RWPE2 (cell line): ENCODE data around the gene USP6.

Source experiments
- ATAC-seq: fragments of 200-7000 bp; cut with Tn5 transposase; 3 replicates; pipeline ENCODE4 v1.9.1; 2021; ENCODE audit warnings: low read depth
- DNase-seq: peaks from one replicate; pipeline ENCODE4 v3.0.0-alpha.2; 2020; ENCODE audit warnings: low spot score
- H3K27ac ChIP-seq: fragments of 450-650 bp; 2 replicates; pipeline ENCODE4 v1.5.1; 2017; ENCODE audit warnings: mild to moderate bottlenecking; ENCODE audit not compliant: poor library complexity, severe bottlenecking
- H3K27me3 ChIP-seq: fragments of 250-450 bp; sonication (Bioruptor Pico); 2 replicates; pipeline ENCODE4 v1.5.1; 2021; ENCODE audit warnings: mild to moderate bottlenecking, moderate library complexity; ENCODE audit not compliant: insufficient read depth, poor library complexity, severe bottlenecking
- H3K36me3 ChIP-seq: fragments of 250-450 bp; sonication (Bioruptor Pico); 2 replicates; pipeline ENCODE4 v1.5.1; 2020; ENCODE audit warnings: low read depth, mild to moderate bottlenecking, moderate library complexity
- H3K4me1 ChIP-seq: fragments of 250-450 bp; sonication (Bioruptor Pico); 2 replicates; pipeline ENCODE4 v1.5.1; 2021; ENCODE audit warnings: mild to moderate bottlenecking, moderate library complexity; ENCODE audit not compliant: insufficient read depth, poor library complexity, severe bottlenecking
- H3K4me3 ChIP-seq: fragments of 250-450 bp; sonication (Bioruptor Pico); 2 replicates; pipeline ENCODE4 v1.5.1; 2021; ENCODE audit warnings: mild to moderate bottlenecking, moderate library complexity; ENCODE audit not compliant: severe bottlenecking
- H3K9me3 ChIP-seq: fragments of 250-450 bp; sonication (Bioruptor Pico); 2 replicates; pipeline ENCODE4 v1.5.1; 2021; ENCODE audit warnings: mild to moderate bottlenecking, moderate library complexity; ENCODE audit not compliant: severe bottlenecking
- CTCF ChIP-seq: fragments of 450-650 bp; IDR thresholded peaks from one replicate; pipeline ENCODE4 v1.5.1; 2017; ENCODE audit warnings: mild to moderate bottlenecking, moderate library complexity; ENCODE audit not compliant: poor library complexity, severe bottlenecking

Gene USP6

GRCh38 chr17:5194346-5194745 is 78.5 kb downstream of the USP6 start:
- Histone ChIP-seq H3K27ac (no peak overlapping the region), H3K27me3 (no peaks in the 10 kb centered on the region), H3K36me3 (peaks cover 14% of the 10 kb centered on the region), H3K9me3 (peaks cover 5% of the 10 kb centered on the region), H3K4me3 (no peak overlapping the region), H3K4me1 (no peaks in the 10 kb centered on the region)
- no peak for DNase-seq
- no peak for TF ChIP-seq CTCF
- no peak for ATAC-seq

- no peak for TF ChIP-seq CTCF
- DNase-seq (no peak), ATAC-seq (no peak)
- H3K27ac ChIP-seq, result no peak overlapping the region
- no peaks in the 10 kb centered on the region for H3K27me3 ChIP-seq
- H3K9me3 ChIP-seq, result no peaks in the 10 kb centered on the region
- no peaks in the 10 kb centered on the region for H3K4me1 ChIP-seq
- H3K36me3 ChIP-seq, result no peaks in the 10 kb centered on the region
- H3K4me3 ChIP-seq, result no peak overlapping the region
Measured at GRCh38 chr17:5198472-5198871, 82.6 kb downstream of the USP6 start.

- H3K36me3 ChIP-seq, result no peaks in the 10 kb centered on the region
Measured at GRCh38 chr17:5200360-5200759, 84.5 kb downstream of the USP6 start.

GRCh38 chr17:5201011-5201410 is 85.2 kb downstream of the USP6 start:
- Histone ChIP-seq H3K36me3 (no peaks in the 10 kb centered on the region), H3K27ac (no peak overlapping the region), H3K27me3 (no peaks in the 10 kb centered on the region), H3K9me3 (no peaks in the 10 kb centered on the region), H3K4me3 (no peak overlapping the region), H3K4me1 (no peaks in the 10 kb centered on the region)
- ATAC-seq (no peak), DNase-seq (no peak)
- TF ChIP-seq CTCF, result no peak

More at GRCh38 chr17:5200360-5200759, 84.5 kb downstream of the USP6 start:
- Histone ChIP-seq H3K27me3 (no peaks in the 10 kb centered on the region), H3K27ac (no peak overlapping the region), H3K9me3 (no peaks in the 10 kb centered on the region), H3K4me1 (no peaks in the 10 kb centered on the region), H3K4me3 (no peak overlapping the region)
- DNase-seq (no peak), ATAC-seq (no peak)
- no peak for TF ChIP-seq CTCF

GRCh38 chr17:5203178-5203907 is 87.5 kb downstream of the USP6 start:
- Histone ChIP-seq H3K27me3 (no peaks in the 10 kb centered on the region), H3K9me3 (no peaks in the 10 kb centered on the region), H3K4me3 (no peak overlapping the region), H3K27ac (no peak overlapping the region), H3K4me1 (no peaks in the 10 kb centered on the region), H3K36me3 (no peaks in the 10 kb centered on the region)
- no peak for DNase-seq
- TF ChIP-seq CTCF, result no peak
- no peak for ATAC-seq
